ENCODE data around the gene KANK4.
"Not testable (repeated sequence)": the region's sequence is repeated elsewhere in the genome, so short reads cannot be mapped to it uniquely, and the experiment has no call there.

The KANK4 gene

DNA sequence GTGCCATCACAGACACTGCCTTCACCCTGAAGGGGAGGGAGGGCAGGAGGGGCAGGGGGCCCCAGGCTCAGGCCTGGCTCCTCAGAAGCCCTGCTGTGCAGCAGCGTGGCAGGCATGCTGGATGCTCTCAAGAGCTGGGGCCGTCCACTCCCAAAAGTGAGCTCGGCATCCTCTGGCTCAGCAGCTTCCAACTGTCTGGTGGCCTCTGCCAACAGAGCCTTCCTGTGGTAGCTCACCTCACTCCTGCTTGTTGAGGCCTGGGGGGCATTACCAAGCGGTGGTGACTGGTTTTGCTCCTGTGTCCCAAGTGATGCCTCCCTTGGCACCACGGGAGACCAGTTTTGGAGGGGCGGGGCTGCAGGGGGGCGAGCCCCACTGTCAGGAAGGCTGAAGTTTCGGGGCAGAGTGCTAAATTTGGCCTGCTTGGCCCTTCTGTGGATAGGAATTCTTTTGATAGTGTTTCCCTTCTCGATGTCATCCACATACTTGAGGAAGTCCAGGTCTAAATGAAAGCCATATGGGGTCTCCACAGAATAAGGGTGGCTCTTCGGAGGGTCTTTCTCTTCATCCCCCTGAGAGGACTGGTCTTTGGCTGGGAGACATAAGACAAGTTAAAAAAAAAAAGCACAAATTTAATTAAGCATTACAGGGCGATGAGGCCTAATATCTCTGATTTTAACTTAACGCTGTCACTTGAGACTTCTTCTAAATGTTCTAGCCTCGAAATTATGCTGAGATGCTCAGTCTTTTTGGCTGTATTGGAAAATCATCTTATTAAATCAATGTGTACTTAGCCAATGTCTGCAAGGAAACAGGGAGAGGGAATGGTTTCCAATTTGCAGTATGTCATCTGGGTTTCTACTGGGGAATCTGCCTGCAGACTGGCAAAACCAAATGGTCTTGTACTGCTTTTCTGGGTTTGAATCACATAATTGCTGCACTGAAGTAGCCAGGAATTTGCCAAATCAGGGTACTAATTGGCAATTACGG is 44.4 kb downstream of the KANK4 start:
- DNase-seq (ENCODE audit: low read depth in 1 of 2, low spot score in 1 of 2): no peak

DNA sequence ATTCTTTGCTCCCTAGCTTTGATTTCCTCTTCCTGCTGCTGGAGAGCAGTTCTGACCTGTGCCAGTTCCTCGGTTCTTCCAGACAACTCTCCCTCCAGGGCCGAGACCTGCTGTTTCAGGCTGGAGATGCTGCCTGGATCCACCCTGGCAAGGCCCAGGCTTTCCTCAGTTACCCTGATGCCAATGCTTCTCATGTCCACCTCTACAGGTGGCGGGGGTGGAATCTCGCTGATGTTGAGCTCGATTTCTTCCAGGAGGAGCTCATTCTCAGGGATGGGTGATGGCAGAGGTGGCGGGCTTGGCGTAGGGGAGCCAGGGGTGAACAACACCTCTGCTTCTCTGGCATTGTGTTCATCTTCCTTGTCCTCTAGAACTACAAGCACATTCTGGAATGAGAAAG is 45.3 kb downstream of the KANK4 start:
- no peak for DNase-seq (ENCODE audit: low read depth in 1 of 2, low spot score in 1 of 2)

DNA sequence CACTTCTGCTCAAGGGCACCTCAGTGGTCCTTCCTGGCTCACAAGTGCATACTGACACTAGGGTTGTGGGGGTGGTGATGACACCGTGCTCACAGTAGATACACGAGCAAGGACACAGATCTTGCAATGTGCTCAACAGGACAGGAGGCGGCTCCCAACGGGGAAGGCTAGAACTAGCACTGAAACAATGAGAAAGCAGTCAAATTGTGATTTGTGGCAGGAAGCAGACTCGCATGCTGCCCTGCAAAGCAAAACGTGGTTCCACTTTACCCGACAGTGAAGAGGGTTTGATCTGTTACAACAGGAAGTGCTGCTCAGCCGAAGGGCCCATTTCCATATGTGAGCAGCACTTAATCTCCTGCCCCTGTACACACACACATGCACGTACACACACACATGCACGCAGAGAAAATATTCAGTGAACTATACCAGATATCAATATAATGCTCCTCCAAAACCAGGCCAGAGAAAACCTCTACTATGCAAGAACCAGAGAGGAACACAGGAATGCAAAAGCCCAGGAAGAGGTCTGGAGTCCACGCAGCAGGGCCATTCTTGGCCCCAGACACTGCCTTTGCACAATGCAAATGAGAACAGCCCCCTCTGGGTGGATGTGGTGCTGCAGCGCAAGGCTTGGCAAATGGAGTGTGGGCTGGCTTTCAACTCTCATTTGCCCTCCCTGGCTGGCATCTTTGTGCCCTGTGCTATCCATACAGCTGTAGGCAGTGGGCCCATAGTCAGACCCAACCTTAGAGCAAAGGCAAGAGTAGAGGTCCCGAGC is 47.1 kb downstream of the KANK4 start:
- DNase-seq (ENCODE audit: low read depth in 1 of 2, low spot score in 1 of 2): no peak

- no peak for DNase-seq (ENCODE audit: low read depth in 1 of 2, low spot score in 1 of 2)
Observed at GRCh38 chr1:62271134-62271533, 48.1 kb downstream of the KANK4 start.

DNA sequence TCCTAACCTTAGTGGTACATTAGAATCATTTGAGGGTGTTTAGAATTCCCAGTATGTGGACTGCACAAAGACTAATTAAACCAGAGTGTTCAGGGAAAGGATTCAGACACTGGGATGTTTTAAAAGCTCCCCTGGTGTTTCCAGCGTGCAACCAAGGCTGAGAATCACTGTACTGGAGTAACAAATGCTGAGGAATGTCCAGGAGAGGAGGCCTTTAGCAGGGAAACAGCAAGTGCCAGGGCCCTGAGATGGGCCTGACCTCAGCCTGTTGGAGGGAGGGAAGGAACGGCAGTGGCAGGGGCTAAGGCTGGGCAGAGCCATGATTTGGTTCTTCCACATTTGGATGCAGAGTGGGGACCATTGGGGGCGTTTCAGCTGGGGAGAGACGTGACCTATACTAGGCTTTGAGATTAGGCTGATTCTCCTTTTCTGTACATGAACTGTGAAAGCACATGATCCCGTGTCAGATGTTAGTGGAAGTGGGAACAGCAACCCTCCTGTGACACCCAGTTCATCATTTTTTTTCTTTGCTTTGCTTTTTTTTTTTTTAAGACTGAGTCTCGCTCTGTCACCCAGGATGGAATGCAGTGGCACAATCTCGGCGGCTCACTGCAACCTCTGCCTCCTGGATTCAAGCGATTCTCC is 49.3 kb downstream of the KANK4 start:
- no peak for DNase-seq (ENCODE audit: low read depth in 1 of 2, low spot score in 1 of 2)

DNA sequence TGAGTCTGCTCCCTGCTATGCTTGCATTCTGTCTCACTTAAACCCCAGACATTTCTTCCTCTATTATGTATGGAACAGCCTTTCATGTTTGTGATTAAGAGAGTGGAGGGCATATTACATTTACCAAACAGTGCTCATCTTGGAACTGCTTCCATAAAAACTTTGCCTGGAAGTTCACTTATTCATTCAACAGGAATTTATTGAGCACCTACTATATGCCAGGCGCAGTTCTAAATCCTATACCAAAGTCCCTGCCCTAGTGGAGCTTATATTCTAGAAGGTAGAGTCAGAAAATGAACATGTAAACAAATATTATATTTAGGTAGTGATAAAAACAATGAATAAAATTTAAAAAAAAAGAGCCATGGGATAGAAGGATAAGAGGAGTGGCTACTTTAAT is 49.8 kb downstream of the KANK4 start:
- DNase-seq (ENCODE audit: low read depth in 1 of 2, low spot score in 1 of 2): no peak

- DNase-seq (ENCODE audit: low read depth in 1 of 2, low spot score in 1 of 2): no peak
Observed at GRCh38 chr1:62268315-62268714, 50.9 kb downstream of the KANK4 start.

DNA sequence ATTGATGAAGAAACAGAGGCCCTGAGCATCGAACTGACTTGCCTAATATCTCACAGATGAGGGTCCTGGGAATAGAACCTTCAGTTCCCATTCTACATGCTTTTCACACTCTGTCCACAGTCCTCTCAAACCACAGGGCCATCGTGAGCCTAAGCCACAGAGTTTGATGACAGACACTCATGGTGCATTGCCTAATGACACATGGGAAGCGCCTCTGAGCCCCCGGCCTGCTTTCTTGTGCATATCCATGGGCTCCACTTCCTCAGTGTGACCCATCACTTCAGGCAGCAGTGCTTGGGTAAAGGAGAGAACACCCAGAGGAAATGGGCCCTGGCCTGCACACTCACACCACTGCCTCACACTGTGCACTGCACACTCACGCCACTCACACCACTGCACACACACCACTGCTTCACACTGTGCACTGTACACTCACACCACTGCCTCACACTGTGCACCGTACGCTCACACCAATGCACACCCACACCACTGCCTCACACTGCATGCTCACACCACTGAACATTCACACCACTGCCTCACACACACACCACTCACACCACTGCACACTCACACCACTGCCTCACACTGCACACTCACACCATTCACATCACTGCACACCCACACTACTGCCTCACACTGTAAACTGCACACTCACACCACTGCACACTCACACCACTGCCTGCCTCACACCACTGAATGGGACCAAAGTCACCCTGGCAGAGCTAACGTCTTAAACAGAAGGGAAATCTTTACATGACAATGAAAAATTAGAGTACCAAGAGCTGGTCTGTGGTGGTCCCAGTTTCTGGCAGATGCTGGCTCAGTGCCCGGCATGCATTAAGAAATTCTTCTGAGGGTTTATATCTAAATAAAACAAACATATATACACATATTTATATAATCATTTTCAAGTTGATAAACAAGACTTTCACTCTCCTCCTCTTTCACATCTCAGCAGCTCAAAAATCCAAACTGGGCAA is 53.0 kb downstream of the KANK4 start:
- DNase-seq (ENCODE audit: low read depth in 1 of 2, low spot score in 1 of 2): no peak

GRCh38 chr1:62263814-62264353 is 55.4 kb downstream of the KANK4 start:
- DNase-seq (ENCODE audit: low read depth in 1 of 2, low spot score in 1 of 2): no peak

GRCh38 chr1:62263006-62263813 is 56.0 kb downstream of the KANK4 start:
- DNase-seq (ENCODE audit: low read depth in 1 of 2, low spot score in 1 of 2): no peak

DNA sequence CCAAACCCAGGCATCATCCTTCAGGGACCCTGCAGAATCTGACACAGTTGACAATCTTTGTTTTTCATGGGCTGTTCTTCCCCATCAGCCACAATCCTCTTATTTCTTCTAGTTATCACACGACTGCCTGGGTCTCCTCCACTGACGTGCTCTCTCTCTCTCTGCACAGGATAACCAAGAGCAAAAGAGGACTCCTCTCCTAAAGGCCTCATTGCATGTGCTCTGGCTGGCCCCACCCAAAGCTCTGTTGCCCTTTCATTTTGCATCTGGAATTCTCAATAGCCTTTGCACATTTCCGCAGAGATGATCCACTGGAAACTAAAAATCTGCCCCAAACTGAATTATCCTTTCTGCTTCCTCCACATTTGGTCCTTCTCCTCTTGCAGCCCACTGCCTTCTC is 58.5 kb downstream of the KANK4 start:
- DNase-seq (ENCODE audit: low read depth in 1 of 2, low spot score in 1 of 2): no peak

DNA sequence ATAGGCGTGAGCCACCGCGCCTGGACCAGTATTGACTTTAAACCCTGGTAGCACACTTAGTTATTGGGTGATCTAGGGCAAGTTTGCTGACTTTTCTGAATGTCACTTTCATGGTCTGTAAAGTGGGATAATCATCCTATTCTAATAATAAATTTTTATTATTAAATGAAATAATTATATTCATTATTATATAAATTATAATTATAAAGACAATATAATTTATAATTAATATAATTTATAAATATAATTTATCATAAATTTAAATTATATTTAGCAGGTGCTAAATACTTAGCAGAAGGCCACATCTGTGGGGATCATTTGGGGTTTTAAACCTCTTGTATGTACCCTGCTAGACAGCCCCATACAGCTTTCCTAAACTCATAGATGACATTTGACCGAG is 59.7 kb downstream of the KANK4 start:
- DNase-seq (ENCODE audit: low read depth in 1 of 2, low spot score in 1 of 2): no peak

DNA sequence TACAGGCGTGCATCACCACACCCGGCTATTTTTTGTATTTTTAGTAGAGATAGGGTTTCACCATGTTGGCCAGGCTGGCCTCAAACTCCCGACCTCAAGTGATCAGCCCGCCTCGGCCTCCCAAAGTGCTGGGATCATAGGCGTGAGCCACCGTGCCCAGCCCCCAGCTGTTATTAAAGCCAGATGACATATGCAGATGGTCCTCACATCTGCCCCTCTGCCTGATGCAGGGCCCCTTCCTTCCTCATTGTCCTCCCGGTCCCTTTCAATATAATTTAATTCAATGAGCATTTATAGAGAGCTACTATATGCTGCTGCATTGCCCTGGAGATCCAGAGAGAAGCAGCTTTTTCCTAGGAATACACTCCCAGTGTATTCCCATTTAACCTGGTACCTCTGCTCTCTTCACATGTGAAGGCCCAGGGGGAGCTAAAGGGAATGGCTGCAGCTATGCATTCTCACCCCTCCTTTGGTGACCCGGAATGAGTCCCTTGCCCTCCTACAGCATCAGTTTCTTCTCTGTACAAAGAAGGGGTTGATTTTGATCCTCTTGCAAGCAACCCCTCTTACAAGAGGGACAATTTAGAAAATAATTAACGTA is 69.0 kb downstream of the KANK4 start:
- DNase-seq (ENCODE audit: low read depth in 1 of 2, low spot score in 1 of 2): no peak

- no peak for DNase-seq (ENCODE audit: low read depth in 1 of 2, low spot score in 1 of 2)
Observed at GRCh38 chr1:62247391-62248168, 71.7 kb downstream of the KANK4 start.

GRCh38 chr1:62245201-62245600 is 74.0 kb downstream of the KANK4 start:
- no peak for DNase-seq (ENCODE audit: low read depth in 1 of 2, low spot score in 1 of 2)

- not testable (repeated sequence) for DNase-seq (ENCODE audit: low read depth in 1 of 2, low spot score in 1 of 2)
Observed at GRCh38 chr1:62244380-62244779, 74.9 kb downstream of the KANK4 start.

DNA sequence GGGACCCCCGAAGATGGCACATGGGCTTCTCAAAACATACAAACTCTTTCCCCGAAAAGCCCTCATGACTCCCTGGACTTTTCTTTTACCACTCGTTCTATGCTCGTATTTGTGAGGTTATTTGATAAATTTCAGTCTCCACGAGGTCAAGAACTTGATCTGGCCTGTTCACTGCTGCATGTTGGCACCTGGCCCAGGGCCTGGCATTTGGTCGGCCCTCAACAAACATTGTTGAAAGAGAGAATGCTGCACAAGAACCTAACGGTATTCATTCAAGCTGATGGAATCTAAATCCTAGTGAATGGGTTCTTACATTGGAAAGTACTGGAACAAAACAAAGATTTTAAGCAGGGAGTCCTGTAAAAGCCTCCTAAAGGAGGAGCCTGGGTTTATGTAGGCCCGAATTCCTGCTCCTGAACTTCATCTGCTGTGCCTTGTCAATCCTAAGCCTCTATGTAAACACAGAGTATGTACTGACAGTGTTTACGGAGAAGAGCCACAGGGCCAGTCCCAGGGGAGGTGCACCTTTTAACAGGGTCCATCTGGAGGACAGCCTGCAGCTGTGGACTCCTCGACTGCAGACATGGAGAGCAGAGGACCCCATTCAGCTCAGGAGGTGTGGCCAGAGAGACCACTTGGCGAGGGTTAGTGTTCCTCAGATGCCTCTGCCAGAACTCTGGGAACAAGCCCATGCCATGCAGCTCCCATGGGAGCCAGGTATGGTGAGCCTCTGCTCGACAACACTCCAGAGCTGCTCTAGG is 77.7 kb downstream of the KANK4 start:
- DNase-seq (ENCODE audit: low read depth in 1 of 2, low spot score in 1 of 2): no peak
